Brain microvascular endothelial cell (primary cell): Measurements from ENCODE around the gene OR2AK2.

Experiments used
- DNase-seq: peaks from one replicate; pipeline ENCODE4 v3.0.0-alpha.2; 2020
- H3K27ac ChIP-seq: fragments of 250-450 bp; sonication (Bioruptor Pico); 2 replicates; pipeline ENCODE4 v1.5.1; 2020; ENCODE audit warnings: mild to moderate bottlenecking, moderate library complexity
- H3K27me3 ChIP-seq: fragments of 250-450 bp; sonication (Bioruptor Pico); replicated peaks from 2 replicates; pipeline ENCODE4 v1.5.1; 2020; ENCODE audit warnings: mild to moderate bottlenecking
- H3K36me3 ChIP-seq: fragments of 250-450 bp; sonication (Bioruptor Pico); replicated peaks from 2 replicates; pipeline ENCODE4 v1.5.1; 2020; ENCODE audit warnings: mild to moderate bottlenecking
- H3K4me3 ChIP-seq: 2 replicates; pipeline ENCODE4 v1.5.1; 2011; ENCODE audit warnings: low read depth, mild to moderate bottlenecking, control low read depth, low read length, moderate library complexity
- CTCF ChIP-seq: IDR thresholded peaks from 2 replicates; pipeline ENCODE4 v1.5.1; 2011; ENCODE audit warnings: low read depth, mild to moderate bottlenecking, moderate library complexity, low read length, control low read depth, inconsistent platforms; ENCODE audit errors: missing control alignments
- in situ Hi-C: cut with HindIII; loops from 2 replicates; pipeline ENCODE4 v1.10.0; 2017; ENCODE audit warnings: low sequenced_read_pairs, low pct_ligation_motif_present

Gene OR2AK2

DNA sequence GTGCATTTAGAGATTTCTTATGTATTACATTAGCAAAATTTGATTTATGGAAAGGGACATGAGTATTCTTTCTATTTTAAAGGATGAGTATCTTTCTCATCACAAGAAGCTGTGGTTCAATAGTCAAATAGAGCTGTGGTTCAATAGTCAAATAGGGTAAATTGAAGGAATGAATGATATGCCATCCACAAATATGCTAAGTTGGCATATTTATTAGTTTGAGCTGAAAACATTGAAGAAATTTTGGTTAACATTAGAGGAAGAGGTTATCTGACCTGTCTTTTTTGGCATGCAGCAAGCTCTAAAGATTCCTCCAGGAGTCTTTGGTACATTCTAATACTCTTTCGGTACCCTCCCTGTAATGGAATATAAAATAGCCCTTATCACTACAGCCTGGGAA, 11.6 kb upstream of the OR2AK2 start:
- no peak for DNase-seq
- Histone ChIP-seq H3K27me3 (no peaks in the 10 kb centered on the region), H3K4me3 (no peak overlapping the region), H3K36me3 (no peaks in the 10 kb centered on the region), H3K27ac (no peak overlapping the region)
- no peak for TF ChIP-seq CTCF
- in situ Hi-C loops: no loop called here

- TF ChIP-seq CTCF: no peak
- DNase-seq: no peak
- H3K27me3 ChIP-seq: no peaks in the 10 kb centered on the region
- in situ Hi-C loops: no loop called here
- no peak overlapping the region for H3K27ac ChIP-seq
- no peak overlapping the region for H3K4me3 ChIP-seq
- H3K36me3 ChIP-seq: no peaks in the 10 kb centered on the region
Observed at GRCh38 chr1:247961791-247962190, 3.2 kb upstream of the OR2AK2 start.

DNA sequence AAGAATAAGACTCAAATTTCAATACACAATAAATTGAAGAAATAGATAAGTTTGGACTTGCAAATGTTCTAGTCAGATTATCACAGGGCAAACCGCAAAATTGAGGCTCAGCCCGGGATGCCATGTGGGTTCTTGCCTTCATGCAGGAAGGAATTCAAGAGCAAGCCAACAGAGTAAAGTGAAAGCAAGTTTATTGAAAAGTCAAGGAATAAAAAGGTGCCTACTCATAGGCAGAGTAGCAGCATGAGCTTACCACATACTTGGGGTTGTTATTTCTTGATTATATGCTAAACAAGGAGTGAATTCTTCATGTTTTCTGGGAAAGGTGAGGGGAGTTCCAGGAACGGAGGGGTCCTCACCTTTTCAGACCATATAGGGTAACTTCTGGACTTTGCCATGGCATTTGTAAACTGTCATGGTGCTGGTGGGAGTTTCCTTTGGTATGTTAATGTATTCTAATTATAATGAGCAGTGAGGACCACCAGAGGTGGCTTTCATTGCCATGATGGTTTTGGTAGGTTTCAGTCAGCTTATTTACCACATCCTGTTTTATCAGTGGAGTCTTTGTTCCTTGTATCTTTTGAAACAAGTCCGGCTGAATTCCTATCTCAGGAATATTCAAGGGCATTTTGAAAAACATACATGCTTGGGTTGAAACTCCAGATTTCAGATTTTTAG, 2.0 kb upstream of the OR2AK2 start:
- no peak for DNase-seq
- Histone ChIP-seq H3K4me3 (no peak overlapping the region), H3K36me3 (no peaks in the 10 kb centered on the region), H3K27me3 (no peaks in the 10 kb centered on the region), H3K27ac (no peak overlapping the region)
- in situ Hi-C loops: no loop called here
- TF ChIP-seq CTCF: no peak

DNA sequence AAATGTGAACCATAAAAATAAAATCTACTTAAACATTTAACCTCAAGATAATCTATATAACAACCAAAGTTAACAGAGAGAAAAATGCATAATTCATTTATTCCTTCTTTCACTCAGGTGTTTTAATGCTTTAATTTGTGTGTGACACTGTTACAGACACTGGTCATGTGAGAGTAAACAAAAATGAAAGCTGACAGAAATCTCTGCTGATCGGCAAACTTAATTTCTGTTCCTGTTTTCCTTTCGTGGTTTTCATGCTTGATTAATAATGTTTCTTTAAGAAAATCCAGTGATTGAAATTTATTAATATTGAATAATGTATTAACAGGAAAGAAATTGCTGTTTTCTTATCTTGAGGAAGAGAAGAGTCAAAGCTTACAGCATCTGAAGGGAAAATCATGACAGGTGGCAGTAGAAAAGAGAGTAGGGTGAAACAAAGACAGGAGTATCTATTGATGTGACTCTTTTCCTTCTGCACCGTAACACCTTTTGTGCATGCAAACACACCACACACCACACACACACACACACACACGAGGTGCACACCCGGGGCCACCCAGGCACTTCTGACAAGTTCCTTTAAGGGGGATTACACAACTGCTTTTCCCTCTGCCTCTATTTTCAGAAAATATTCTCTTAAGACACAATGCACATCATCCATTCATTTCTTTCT, 1.6 kb downstream of the OR2AK2 start:
- no peak overlapping the region for H3K27ac ChIP-seq
- no peak for TF ChIP-seq CTCF
- in situ Hi-C loops: no loop called here
- DNase-seq: no peak
- H3K36me3 ChIP-seq: no peaks in the 10 kb centered on the region
- H3K27me3 ChIP-seq: no peaks in the 10 kb centered on the region
- no peak overlapping the region for H3K4me3 ChIP-seq

- TF ChIP-seq CTCF: no peak
- no peaks in the 10 kb centered on the region for H3K27me3 ChIP-seq
- no peaks in the 10 kb centered on the region for H3K36me3 ChIP-seq
- no peak overlapping the region for H3K27ac ChIP-seq
- in situ Hi-C loops: no loop called here
- H3K4me3 ChIP-seq: no peak overlapping the region
- no peak for DNase-seq
Observed at GRCh38 chr1:247992986-247993385, 28.0 kb downstream of the OR2AK2 start.

DNA sequence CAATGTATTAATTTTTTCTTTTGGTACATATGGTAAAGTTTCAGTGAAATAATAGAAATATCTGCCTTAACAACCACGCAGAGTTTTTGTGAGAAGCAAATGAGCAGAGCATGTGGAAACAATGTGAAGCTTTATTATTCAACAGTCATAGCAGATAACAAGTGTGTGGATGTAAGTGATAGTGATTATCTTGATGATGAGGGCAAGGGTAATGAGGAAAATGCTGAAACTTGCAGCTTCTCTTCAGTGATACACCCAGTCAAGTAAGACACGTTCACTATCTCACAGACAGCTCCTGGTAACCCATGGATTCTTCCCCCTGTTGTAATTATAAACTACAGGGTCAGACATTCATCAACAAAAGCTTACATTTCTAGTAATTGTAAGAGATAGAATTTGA, 33.8 kb downstream of the OR2AK2 start:
- no peak for DNase-seq
- in situ Hi-C loops: no loop called here
- TF ChIP-seq CTCF: no peak
- H3K27me3 ChIP-seq: no peaks in the 10 kb centered on the region
- no peak overlapping the region for H3K27ac ChIP-seq
- H3K4me3 ChIP-seq: no peak overlapping the region
- no peaks in the 10 kb centered on the region for H3K36me3 ChIP-seq
